Stimulated activated CD8-positive, alpha-beta memory T cell treated with anti-CD3 and anti-CD28 coated beads, Interleukin-15, amount 100 ng/mL, for 4 hours (primary cell): ENCODE results near the gene FARP2.

Experiments used
- DNase-seq, 2 donors: peaks; one replicate each; pipeline ENCODE4 v3.0.0-alpha.2; 2020; ENCODE audit warnings: low read depth in 2 of 2

The FARP2 gene

DNA sequence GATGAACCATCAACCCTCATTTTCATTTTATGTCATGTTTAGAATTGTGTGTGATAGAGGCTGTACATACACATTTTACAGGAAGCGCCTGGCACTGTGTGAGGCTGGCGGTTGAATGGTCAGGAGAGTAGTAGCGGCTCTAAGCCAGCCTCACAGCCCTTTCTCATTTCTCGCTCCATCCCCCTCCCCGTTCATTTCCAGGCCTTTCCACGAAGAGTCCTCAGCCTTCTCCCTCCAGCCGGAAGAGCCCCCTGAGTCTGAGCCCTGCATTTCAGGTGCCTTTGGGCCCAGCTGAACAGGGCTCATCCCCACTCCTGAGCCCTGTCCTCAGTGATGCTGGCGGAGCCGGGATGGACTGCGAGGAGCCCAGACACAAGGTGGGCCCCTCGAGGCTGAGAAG lies 100.5 kb downstream of the FARP2 start:
- no peak for DNase-seq

DNA sequence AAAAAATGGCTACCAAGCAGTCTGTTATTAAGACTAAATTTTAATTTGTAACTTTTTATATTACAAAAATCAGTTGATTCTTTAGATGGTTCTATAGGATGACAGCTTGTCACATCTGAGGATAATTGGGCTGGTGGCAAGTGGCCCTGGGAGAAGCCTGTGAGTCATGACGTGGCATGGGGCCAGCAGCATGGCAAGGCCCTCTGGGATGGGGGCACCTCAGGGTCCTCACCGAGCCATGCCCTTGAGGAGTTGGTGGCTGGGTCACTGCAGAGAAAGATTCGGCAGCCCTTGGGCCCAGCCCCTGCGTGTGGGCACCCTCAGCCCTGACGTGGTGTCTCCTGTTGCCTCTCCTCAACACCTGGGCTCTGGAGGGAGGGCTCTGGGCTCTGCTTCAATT lies 102.6 kb downstream of the FARP2 start:
- no peak for DNase-seq

DNA sequence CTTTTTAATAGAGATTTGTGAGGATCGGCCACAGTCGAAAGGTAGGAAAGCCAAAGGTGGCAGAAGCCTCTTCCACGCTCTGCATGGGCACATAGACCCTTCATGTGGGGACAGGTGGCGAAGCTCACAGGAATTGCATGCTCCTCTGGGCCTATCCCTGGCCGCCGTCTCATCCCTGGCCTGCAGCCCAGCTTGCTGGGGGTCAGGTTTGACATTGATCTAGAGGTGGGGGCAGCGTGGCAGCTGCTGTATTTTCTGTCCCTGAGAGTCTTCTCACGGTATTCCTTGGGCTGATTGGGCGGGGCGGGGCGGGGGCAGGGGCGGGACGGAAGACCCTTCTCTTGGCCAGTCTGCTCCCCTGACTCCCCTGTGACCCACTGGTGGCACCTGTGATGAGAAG lies 103.4 kb downstream of the FARP2 start:
- no peak for DNase-seq

DNA sequence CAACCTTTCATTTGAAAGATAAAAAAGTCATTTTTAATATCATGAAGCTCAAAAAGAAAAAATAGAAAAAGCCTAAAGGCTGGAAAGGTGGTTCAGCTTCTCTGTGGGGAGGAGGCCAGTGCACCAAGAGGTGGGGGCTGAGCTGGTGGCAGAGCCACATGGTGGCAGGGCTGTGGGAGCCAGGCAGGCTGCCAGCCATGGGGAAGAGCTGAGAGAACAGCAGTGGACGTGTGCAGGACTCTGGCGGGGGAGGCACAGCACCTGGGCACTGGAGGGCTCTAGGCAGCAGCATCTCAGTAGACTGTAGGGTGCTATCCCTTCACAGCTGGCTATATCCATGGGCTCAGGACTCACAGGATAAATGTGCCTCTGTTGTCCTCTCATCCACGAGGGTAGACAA lies 104.5 kb downstream of the FARP2 start:
- no peak for DNase-seq

DNA sequence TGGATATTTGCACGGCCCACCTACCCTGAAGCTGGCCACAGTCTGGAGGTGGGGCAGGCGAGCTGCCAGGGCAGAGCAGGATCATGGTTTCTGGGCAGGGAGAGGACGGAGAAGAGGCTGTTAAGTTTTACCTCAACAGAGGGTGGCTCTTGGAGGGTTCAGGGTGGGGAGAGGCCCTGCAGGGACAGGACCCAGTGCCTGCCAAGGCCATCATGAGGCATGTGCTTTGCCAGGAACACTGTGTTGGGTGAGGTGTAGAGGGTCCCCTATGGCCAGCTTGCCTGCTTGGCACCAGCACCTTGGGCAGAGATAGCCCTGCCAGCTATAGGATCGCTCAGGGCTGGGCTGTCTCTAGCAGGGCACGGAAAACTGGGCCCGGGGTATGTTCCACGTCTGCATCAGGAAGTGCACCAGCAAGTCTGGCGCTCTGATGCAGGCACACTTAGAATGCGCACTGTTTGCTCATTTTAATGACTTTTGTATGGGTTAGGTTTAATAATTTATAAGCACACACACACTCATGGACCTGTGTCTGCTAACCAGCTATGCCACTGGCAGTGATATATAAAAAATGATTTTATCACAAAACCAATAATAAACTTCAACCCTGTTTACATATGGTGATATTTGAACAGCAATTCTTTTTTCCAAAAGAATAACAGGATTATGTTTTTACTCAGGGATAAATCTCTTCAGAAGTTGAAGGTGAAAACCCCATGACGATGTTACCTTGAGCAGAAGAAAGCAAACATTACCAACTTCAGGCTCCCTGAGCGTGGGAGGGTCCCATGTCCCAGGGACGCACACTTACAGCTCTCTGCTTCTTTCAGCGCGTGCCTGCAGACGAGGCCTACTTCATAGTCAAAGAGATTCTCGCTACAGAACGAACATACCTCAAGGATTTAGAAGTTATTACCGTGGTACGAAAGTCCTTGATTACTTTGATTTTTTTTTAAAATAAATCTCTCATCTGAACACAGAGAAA lies 105.9 kb downstream of the FARP2 start:
- no peak for DNase-seq

DNA sequence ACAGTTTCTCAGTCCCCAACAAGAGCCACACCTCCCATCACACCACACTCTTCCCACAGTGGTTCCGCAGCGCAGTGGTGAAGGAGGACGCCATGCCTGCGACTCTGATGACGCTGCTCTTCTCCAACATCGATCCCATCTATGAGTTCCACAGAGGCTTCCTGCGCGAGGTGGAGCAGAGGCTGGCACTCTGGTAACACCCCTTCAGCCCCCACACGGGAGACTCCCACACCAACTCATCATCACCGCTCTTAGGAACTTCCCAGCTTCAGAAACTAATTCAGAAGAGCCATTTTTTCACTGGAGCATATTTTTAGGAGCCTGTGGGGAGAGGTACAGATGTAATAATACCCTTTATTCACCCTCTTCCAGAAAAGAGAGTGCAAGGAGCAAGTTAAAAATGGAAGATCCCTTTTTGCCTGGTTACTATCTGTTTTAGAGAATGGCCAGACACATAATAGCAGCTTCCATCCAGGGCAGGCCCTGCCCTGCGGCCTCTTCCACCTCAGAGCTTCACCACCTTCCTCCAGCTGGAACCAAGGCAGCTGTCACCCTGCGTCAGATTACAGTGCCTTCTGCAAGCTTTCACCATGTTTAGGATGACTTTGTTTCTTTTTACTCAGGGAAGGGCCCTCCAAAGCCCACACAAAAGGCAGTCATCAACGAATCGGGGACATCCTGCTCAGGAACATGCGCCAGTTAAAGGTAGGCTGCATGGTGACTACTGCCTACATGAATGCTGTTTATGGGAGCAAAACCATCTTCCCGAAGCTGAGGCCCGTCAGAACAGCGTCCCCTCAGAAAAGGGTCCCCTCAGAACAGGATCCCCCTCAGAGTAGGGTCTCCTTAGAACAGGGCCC lies 107.4 kb downstream of the FARP2 start:
- no peak for DNase-seq

DNA sequence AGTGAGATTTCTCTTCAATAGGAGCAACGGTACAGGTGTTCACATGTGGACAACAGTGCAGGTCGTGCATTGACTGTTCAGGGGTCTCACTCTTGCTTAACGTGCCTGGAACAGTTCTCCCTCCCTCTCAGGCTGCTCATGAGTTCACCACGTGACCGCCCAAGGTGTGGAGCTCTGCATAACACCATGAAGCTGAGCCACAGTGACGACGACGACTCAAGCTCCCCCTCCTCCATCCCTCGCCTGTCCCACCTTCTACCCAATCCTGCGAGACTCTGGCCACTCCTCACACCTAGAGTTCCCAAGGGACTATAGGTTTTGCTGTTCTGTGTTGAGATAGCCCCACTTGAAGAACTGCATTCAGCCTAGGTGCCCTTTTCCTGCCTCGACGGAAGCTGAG lies 109.5 kb downstream of the FARP2 start:
- no peak for DNase-seq

DNA sequence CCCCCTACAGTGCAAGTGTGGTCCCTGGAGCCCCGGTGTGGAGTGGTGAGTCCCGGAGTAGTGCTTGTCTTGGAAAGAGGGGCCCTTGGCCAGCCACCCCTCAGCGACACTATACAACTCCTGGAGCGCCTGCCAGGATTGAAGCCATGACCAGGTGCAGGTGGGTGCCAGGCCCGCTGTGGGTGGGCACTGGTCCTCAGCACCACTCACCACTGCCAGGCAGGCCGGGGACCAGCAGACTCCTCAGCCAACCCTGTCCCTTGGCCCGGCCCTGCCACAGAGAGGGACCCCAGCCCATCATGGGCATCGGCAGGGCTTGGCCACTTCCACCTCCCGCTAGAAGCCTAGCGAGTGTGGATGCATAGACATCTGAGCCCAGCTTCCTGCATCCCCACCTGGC lies 110.1 kb downstream of the FARP2 start:
- DNase-seq, result no peak

DNA sequence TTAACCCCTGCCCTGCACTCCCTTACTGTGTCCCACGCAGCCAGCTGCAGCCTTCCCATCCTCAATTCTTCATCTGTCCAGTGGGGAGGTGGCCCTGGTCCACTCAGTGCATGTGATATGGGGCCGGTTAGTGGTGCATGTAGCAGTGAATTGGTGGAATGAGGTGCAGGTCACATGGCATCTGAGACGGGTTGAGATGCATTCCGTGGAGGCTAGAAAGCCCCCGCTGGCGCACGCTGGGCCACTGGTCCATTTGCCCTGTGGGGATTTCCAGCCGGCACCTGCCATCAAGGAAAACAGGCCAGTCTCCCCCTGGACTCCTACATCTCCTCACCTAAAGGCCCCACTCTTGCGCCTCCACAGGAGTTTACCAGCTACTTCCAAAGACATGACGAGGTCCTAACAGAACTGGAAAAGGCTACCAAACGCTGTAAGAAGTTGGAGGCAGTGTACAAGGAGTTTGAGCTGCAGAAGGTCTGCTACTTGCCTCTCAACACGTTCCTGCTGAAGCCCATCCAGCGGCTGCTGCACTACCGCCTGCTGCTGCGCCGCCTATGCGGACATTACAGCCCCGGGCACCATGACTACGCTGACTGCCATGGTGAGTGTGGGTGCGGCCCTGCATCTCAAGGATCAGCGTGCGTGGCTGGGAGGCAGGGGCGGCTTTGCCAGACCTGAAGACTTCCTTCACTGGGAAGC lies 111.8 kb downstream of the FARP2 start:
- DNase-seq, result no peak

DNA sequence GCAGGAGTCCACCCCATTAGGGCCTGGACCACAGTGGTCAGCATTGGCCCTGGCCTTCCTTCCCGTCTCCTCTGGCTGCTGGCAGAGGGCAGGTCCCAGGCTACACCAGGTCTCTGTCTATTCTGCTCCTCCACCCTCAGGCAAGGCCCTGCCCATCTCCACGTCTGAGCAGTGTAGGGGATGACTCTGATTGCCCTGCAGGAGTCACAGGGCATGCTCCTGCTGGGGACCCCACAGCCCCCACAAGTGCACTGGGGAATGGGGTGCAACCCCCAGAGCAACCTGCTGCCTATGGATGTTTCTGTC lies 112.3 kb downstream of the FARP2 start:
- no peak for DNase-seq

DNA sequence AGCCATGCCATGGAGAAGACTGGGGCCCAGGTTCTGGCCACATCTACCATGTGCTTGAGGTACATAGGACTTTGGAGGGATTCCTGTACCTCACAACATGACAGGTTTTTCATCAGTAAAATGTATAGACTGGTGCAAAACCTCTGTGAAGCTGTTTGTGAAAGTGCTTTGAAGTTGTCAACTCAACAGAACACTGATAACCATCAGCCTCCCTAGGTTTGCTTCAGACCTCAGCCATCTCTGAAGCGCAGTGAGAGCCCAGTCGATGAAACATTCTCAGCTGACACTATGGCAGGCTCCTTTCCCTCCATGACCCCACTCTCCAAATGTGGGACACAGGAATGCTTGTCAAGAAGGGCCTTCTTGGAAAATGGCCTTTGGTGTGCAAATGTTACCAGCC lies 113.7 kb downstream of the FARP2 start:
- no peak for DNase-seq

DNA sequence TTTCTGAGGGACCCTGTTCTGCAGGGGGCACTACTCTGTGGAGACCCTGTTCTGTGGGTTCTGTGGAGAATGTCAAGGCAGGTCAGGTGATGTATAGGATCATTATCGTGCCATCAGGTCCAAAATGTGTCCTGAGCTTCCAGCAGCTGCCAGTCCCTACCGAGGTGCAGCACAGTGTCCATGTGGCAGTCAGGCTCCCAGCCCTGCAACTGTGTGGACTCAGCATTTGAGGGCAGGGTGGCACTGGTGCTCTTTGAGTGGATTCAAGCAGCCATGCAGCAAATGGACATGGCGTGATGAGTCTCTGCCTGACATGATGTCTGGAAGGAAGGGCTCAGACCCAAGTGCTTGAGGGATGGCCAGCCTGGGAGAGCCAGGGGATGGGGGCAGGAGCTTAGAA lies 117.3 kb downstream of the FARP2 start:
- DNase-seq, result no peak

DNA sequence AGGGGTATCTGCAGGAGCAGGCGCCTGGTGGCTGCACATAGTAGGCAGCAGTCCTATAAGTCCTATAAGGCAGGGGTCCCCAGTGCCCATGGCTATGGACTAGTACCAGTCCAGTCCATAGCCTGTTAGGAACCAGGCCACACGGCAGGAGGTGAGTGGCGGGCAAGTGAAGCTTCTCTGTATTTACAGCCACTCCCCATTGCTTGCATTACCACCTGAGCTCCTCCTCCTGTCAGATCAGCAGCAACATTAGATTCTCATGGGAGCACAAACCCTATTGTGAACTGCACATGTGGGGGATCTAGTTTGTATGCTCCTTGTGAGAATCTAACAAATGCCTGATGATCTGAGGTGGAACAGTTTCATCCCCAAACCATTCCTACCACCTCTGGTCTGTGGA lies 119.2 kb downstream of the FARP2 start:
- DNase-seq, result no peak

DNA sequence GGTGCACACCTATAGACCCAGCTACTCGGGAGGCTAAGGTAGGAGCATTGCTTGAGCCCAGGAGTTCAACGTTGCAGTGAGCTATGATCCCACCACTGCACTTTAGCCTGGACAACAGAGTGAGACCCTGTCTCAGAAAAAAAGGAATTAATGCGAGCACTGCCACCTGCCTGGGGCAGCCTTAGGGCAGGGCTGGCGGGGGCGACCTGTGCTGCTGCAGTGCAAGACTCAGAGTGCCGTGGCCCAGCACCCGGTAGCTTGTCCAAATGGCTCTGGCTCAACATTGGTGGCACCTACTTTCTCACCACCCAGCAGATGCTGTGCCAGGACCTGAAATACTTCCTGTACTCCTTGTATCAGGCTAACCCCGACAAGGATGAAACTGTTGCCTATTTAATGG lies 122.1 kb downstream of the FARP2 start:
- no peak for DNase-seq

DNA sequence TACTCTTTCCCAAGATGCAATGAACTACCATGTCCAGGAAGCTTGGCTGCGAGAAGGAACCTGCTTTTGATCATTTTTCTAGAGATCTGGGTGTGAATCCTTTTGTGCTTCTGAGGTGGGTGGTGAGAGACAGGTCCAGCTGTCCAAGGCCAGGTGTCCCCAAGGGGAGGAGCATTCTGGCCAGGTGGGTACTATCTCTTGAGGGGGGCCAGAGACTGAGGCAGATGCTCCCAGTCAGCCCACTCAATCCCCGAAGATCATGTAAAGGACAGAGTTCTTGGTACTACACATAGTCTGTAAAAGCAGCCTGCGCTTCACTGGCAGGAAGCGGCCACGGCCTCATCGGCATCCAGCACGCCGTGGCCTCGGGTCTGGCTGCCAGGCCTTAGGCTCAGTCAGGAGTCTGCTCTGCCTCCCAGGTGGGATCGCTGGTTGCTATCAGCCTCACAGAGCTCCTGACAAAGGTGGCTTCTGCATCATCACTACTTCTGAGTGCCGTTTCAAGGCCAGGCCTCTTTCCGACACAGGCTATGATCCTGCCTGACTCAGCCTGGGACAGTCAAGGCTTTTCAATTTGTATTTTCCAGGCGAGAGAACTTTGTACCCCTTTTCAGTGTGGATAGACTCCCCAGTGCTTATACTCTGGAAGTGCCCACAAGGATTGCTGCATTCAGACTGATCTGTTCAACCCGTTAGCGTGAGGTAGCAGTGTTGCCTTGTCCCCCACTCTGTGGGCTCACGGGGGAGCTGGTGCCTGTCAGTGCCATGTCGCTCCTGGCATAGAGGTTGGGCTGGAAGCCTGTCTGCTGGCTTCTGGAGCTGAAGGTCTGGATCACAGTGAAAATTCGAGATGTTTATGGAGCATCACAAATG lies 123.2 kb downstream of the FARP2 start:
- DNase-seq, result no peak

DNA sequence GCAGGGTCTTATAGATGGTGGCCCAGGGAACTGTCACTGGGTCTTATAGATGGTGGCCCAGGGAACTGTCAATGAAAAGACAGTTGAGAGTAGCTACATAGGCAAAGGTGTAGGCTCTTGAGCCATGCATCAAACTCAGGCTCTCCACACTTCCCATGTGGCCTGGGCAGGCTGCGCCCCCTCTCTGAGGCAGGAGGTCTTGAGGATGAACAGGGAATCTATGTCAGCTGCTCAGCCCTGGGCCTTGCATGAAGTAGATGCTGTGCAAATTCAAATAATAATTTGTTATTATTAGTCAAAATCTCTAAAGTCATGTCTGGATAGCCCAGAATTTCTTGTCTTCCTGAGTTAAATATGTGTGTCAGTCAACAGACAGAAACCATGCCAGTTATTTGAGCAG lies 125.6 kb downstream of the FARP2 start:
- DNase-seq, result no peak

DNA sequence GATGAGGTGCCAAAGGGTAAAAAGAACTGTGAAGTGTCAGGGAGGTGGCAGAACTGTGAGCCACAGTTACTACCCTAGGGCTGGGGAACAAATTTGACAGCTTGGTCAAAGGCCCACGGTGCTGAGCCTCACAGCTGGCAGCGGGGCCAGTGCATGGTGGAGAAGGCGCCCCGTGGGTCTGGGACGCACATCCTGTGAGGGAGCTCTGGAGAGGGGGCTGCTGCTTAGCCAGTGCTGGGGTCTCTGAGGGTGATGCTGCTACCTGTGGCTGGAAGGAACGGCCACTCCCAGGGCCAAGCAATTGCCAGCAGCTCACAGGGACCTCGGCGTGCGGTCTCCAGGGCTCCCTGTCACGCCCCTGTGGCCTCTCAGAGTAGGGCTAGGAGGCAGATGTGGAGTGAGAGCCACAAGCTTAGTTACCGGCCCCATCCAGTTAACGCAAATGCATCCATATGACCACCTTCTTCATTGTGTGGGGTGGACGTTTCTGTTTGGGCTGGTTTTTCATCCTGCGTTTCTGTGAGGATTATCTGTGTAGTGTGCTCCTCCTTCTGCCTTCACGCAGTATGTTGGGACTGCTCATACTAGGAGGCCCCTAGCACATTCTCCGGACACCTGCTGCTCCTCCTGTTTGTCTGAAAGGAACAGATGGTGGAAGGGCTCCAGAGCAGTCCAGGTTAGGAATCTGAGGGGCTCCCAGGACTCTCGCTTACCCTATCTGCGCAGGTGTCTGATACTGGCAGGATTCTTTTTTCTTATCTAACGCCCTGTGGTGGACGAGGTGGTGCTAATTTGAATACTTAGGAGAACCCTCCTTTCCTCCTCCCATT lies 126.3 kb downstream of the FARP2 start:
- no peak for DNase-seq

DNA sequence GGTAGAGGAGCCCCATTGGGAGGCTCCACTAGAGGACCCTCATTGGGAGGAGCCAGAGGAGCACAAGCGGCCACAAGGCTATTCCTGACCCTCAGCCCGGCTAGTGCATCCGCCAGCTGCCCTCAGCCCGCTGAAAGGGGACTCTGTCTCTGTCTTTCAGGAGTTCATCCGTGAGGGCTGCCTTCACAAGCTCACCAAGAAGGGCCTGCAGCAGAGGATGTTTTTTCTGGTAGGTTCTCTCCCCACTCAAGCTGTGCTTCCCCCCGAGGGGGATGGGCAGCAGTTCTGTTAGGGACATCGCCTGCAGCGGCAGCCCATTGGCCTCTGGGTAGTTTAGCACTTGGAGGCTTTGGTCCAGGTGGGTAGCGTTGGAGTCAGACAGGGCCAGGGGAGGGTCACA lies 127.2 kb downstream of the FARP2 start:
- DNase-seq, result no peak

DNA sequence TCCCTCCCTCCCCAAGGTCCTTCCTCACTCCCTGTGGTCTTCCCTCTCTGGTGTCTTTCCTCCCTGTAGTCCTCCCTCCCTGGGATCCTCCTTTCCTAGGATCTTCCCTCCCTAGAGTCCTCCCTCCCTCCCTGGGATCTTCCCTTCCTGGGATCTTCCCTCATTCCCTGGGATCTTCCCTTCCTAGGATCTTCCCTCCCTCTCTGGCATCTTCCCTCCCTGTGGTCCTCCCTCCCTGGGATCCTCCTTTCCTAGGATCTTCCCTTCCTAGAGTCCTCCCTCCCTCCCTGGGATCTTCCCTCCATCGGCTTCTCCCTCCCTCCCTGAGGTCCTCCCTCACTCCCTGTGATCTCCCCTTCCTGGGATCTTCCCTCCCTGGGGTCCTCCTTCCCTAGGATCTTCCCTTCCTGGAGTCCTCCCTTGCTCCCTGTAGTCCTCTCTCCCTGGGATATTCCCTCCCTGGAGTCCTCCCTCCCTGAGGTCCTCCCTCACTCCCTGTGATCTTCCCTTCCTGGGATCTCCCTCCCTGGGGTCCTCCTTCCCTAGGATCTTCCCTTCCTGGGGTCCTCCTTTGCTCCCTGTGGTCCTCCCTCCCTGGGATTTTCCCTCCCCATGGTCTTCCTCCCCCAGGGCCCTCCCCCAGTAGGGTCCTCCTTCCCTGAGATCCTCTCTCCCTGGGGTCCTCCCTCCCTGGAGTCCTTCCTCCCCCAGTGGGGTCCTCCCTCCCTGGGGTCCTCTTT lies 129.3 kb downstream of the FARP2 start:
- no peak for DNase-seq

DNA sequence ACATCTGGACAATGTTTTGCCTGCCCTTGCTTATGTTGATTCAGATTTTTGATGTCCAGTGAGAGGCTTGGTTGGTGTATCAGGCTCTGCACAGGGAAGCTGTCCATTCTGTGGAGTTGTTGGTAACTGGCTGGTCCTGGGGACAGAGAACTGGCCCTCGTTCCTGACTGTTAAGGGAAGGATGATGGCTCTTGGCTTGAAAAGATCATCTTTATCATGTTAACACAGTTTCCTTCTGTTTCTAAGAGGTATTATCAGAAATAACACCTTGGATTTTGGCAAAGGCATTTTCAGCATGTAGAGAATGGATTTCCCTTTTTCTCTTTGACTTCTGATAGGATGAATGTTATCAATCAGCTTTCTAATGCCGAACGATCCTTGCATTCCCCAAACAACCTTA lies 133.0 kb downstream of the FARP2 start:
- no peak for DNase-seq
